Right cardiac atrium (tissue), 5 donors: ENCODE results near the gene INF2. TPM values are rescaled to one million over a fixed set of nuclear protein-coding genes. Genes with fewer than 3 reads are reported as not detected.
A peak's percentile ranks its signal among the peaks of the same experiment; 100 is the strongest.

ENCODE experiments used
- ATAC-seq, 2 donors: fragments of 200-7000 bp; cut with Tn5 transposase; one replicate each; pipeline versions ENCODE4 v1.8.0 to v1.9.1; 2020; ENCODE audit warnings: moderate library complexity in 2 of 2, mild to moderate bottlenecking in 1 of 2
- DNase-seq, 3 donors: peaks; one replicate each; pipeline ENCODE4 v3.0.0-alpha.2; 2020
- H3K27ac ChIP-seq: one replicate; pipeline ENCODE4 v1.5.1; 2013; ENCODE audit warnings: mild to moderate bottlenecking, low read length, control low read depth, moderate library complexity
- H3K27me3 ChIP-seq: one replicate; pipeline ENCODE4 v1.6.1; 2013; ENCODE audit not compliant: control insufficient read depth, insufficient read depth
- H3K4me1 ChIP-seq: one replicate; pipeline ENCODE4 v1.6.1; 2013; ENCODE audit warnings: low read length; ENCODE audit not compliant: control insufficient read depth, insufficient read depth
- H3K4me3 ChIP-seq: one replicate; pipeline ENCODE4 v1.5.1; 2013; ENCODE audit warnings: low read length, control low read depth
- H3K9me3 ChIP-seq: one replicate; pipeline ENCODE4 v1.6.1; 2013; ENCODE audit warnings: low read length; ENCODE audit not compliant: control insufficient read depth
- WGBS: extraction: QIAGEN DNeasy Blood & Tissue Kit; methylation state at CpG from one replicate; pipeline ENCODE4 v1.1.7; 2013; 5-methylcytosine and 5-hydroxymethylcytosine counted together
- intact Hi-C, 4 donors: fragments of 100-400 bp; cut with DNase I; formaldehyde crosslinking; loops; one replicate each; pipeline versions ENCODE4 v1.11.0 to v1.14.0; 2022 to 2023
- polyA plus RNA-seq: library from polyadenylated mRNA; stranded (reverse); fragments of 200-250 nt; gene quantifications from one replicate; pipeline ENCODE4 v1.2.3, GENCODE V29; 2013
- total RNA-seq, 4 donors: library from RNA; stranded (reverse); fragmentation: NEBNext Ultra II Directional; extraction: Animal tissue kit (Norgen Biotek cat#: 25700); gene quantifications; one replicate each; pipeline ENCODE4 v1.2.1, GENCODE V29; 2021
- donor health status: healthy with polysubstance abuse.
- donor health status: DM: no; HTN: yes; CAD: no.
- donor health status: DM: no; HTN: no; CAD: no.
- donor health status: DM: no; HTN: yes; CAD: no; lungs with severe emphysema.
- donor health status: DM: yes; HTN: yes; CAD: no.

INF2 gene
- total and polyA plus RNA-seq, 5 donors: 36.2 to 46.4 (median 40.2) TPM

DNA sequence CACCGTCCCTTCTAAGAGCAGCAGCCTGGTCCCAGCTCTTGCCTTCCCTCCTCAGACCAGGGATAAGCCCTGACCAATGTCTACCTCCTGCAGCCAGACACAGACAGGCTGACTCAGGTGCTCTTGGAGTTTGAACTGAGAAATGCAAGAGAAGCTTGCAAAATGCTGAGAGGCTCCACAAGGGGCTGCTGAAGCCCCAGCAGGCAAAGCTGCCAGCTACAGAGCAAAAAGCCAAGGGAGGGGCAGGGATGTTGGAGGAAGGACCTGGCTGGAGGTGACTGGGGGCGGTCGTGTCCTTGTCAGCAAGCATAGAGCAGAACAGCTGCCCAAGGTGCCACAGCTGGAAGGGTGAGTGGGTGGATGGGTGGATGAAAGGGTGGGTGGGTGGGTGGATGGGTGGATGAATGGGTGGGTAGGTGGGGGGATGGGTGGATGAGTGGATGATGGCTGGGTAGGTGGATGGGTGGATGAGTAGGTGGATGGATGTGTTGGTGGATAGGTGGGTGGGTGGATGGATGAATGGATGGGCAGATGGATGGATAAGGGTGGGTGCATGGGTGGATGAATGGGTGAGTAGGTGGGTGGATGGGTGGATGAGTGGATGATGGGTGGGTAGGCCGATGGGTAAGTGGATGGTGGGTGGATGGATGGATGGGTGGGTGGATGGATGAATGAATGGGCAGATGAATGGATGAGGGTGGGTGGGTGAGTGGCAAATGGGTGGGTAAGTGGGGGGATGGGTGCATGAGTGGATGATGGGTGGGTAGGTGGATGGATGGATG lies 4.0 kb upstream of the INF2 start:
- Histone ChIP-seq H3K4me3 (no peak overlapping the region), H3K27ac (no peak overlapping the region), H3K4me1 (peaks cover 15% of the 10 kb centered on the region), H3K9me3 (no peaks in the 10 kb centered on the region), H3K27me3 (no peaks in the 10 kb centered on the region)
- peak in 1 of 3 donors; percentile 21 for DNase-seq
- intact Hi-C loops: no loop called here
- ATAC-seq: no peak
- WGBS: 83% methylated on average over 4 of the region's 4 CpGs

DNA sequence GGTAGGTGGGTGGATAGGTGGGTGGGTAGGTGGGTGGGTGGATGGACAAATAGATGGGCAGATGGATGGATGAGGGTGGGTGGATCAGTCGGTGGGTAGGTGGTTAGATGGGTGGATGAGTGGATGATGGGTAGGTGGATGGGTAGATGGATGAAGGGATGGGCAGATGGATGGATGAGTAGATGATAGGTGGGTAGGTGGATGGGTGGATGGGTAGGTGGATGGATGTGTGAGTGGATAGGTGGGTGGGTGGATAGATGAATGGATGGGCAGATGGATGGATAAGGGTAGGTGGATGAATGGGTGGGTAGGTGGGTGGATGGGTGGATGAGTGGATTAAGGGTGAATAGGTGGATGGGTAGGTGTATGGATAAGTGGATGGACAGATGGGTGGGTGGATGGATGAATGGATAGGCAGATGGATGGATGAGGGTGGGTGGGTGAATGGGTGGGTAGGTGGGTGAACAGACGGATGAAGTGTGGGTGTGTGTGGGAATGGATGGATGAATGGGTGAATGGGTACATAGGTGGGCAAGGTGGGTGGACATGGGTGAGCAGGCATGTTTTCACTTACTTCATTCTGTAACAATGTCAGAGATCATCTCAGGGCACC lies 3.3 kb upstream of the INF2 start:
- WGBS: 95% methylated on average over 2 of the region's 2 CpGs
- no peak overlapping the region for H3K27ac ChIP-seq
- ATAC-seq: no peak
- no peak overlapping the region for H3K4me3 ChIP-seq
- no peaks in the 10 kb centered on the region for H3K27me3 ChIP-seq
- peaks cover 17% of the 10 kb centered on the region for H3K4me1 ChIP-seq
- intact Hi-C loops: no loop called here
- DNase-seq: no peak
- H3K9me3 ChIP-seq: no peaks in the 10 kb centered on the region

DNA sequence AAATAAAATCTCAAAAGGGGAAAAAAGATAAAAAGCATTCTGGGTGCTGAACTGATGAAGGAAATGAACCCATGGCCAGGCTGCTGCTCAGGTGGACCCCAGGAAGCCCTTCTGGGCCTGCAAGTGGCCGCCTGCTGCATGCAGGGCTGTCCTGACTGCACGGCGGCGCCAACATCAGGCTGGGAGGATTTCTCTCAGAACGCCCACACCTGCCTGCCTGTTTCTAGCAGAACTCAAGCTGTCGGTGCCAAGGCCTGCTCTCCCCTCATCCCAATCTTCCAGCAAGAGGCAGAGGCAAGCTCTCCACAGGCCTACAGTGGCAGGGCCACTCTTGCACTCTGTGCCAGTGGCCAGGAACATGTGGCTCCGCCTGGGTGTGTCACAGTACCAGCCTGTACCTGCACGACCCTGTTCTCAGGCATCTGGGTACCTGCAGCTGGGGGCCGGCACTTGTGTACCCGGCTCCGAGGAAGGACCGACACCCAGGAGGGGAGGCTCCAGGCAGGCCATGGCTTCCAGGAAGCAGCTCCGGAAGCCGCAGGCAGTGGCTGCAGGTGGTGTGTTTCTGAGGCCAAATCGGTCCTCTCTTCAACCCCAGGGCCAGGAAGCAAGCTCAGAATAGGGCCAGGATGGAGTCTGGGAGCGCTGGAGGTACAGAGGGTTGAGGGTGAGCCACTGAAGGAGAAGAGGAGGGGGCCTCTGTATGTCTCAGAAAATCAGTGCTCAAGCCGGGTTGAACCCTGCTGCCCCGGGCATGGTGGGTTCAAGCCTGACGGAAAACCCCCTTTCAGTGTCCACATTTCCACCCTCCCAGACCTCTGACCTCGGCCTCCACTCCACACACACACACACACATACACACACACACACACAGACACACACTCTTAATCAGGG lies 2.5 kb upstream of the INF2 start:
- intact Hi-C loops: no loop called here
- 81% methylated on average over 20 of the region's 20 CpGs for WGBS
- H3K9me3 ChIP-seq: no peaks in the 10 kb centered on the region
- peaks cover 15% of the 10 kb centered on the region for H3K4me1 ChIP-seq
- ATAC-seq: no peak
- H3K27ac ChIP-seq: no peak overlapping the region
- H3K27me3 ChIP-seq: no peaks in the 10 kb centered on the region
- peak; percentile 23 to 52 (median 50) for DNase-seq
- no peak overlapping the region for H3K4me3 ChIP-seq

DNA sequence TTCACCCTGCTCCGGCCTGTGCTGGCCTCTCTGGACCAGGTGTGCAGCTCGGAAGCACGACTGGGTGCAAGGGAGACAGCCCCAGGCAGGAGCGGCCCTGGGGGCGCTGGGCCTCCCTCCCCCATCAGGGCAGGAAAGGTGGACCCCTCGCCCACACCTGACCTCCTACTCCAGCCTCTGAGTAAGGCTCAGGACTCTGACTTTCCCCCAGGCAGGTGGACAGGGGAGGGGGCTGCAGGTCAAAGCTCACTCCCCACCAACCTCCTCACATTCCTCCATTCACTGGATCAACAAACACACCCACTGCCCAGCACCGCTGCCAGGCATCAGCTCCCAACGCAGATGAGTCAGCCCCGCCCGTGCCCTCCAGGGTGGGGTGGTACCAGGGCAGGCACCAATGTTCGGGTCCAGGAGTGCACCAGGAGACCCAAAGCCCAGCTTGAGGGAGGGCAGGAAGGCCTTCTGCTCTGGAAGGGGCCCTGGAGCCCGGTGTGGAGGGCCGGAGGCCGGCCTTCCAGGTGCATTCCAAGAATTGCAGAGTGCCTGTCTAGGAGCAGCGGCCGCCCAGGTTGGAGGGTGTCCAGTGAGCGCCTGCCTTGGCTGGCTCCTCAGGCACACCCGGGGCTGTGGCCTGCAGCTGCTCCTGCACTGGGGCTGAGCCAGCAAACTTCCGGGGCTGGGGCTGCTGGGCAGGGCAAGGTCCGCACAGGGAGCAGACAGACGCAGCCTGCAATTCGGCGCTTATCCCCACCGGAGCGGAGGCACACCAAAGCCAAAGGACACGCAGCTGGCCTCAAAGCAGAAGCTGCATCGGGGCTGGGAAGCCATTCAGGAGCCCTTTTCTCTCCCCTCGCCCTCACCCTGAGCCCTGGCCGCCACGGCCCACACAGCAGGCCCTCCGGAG lies 1.6 kb upstream of the INF2 start:
- intact Hi-C loops: no loop called here
- peak; percentile 85 to 93 (median 92) for DNase-seq
- H3K9me3 ChIP-seq: no peaks in the 10 kb centered on the region
- 40% methylated on average over 31 of the region's 31 CpGs for WGBS
- no peak overlapping the region for H3K4me3 ChIP-seq
- H3K27ac ChIP-seq: peak overlapping the region; percentile 55
- peak; percentile 72 to 80 for ATAC-seq
- peaks cover 15% of the 10 kb centered on the region for H3K4me1 ChIP-seq
- H3K27me3 ChIP-seq: no peaks in the 10 kb centered on the region

DNA sequence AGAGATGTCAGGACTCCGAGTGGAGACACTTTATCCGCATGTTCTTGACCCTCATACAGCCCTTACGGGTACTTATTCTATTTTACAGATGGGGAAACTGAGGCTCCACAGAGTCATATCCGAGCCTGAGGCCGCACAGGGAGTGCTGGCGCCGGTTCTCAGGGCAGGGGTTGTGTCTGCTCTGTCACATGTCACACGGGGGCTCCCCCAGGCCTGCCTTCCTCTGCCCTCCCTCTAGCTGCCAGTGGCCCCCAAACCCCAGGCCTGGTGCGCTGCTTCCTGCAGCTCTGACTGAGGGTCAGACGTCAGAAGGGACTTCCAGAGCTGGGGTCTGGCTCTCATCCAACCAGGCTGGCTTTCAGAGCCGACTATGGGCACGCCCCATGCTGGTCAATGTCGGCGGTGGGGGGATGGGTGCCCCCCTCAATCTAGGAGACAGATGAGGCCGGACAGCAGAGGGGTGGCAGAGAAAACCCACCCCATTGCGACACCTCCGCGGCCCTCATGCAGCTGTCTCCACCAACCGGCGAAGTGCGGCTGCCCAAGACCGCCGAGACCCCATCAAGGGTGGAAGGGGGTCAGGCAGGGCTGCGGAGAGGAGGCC lies 811 bp upstream of the INF2 start:
- Histone ChIP-seq H3K4me1 (peaks cover 15% of the 10 kb centered on the region), H3K27me3 (no peaks in the 10 kb centered on the region), H3K4me3 (peak overlapping the region; percentile 83), H3K9me3 (no peaks in the 10 kb centered on the region), H3K27ac (peak overlapping the region; percentile 55)
- ATAC-seq: peak; percentile 5 to 25
- intact Hi-C loops: no loop called here
- 35% methylated on average over 24 of the region's 24 CpGs for WGBS
- peak; percentile 70 to 82 (median 77) for DNase-seq

DNA sequence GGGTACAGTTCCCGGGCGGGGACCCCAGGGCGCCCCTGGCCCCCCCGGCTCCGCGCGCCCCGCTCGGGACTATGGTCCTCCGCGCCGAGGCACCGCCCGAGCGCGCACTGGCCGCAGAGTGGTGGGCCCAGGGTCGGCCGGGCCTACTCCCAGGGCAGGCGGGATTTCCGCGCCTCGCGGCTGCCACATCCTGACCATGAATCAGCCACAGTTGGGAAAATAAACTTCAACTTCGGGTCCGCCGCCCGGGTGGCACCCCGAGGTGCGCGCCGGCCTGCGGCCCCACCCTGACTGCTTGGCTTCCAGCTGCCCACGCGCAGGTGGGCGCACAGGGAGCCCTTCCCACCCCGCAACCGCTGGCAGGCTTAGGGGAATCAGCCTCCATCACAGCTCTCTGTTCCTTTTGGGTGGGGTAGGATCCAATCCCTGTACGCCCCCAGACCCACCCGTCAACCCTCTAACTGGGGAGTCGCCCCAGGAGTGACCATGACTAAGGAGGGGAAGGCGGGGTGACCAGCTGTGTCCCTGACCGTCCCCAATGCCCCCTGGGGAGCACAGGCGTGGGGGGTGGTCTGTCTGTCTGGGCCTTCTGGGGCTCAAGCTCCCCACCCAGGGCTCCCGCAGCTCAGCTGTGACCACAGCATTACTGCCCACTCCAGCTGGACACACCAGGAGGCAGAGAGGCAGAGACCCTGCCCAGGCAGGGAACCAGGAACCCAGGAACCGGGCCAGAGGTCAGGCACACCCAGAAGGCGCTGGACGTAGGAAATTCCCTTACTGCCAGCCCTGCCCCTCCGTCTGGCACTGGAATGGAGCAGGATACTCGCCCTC lies 678 bp downstream of the INF2 start:
- intact Hi-C loops: no loop called here
- ATAC-seq (peak; percentile 9 to 10), DNase-seq (peak; percentile 55 to 70 (median 70))
- WGBS: 5% methylated on average over 50 of the region's 50 CpGs
- peaks cover 22% of the 10 kb centered on the region for H3K4me1 ChIP-seq
- no peaks in the 10 kb centered on the region for H3K27me3 ChIP-seq
- H3K4me3 ChIP-seq: peak overlapping the region; percentile 83
- peak overlapping the region; percentile 24 for H3K27ac ChIP-seq
- no peaks in the 10 kb centered on the region for H3K9me3 ChIP-seq

DNA sequence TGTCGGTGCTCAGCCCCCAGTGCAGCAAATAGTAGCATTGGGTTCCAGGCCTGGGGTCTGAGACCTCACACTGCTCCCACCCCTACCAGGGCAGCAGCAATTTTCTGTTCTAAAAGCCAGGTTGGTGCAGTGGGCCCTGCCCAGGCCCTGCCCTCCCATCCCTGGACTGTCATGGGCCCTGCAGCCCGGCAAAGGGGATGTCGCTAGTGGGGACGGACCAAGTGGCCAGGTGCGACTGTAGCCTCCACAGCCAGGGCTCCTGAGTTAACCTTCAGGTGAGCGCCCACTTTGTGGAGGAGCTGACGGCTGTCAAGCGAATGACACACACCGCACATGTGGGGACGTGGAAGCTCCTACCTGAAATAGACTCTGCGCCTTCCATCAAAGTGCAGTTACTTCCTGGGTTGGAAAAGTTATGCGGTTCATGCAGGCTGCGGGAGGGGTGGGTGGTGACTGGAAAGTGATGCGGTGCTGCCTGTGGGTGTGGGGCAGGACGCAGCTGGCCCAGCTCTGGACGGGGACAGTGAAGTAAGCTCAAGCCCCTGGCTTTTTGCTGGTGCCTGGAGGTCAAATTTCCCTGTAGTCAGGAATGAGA lies 1.5 kb downstream of the INF2 start:
- intact Hi-C loops: no loop called here
- ATAC-seq (no peak), DNase-seq (peak; percentile 18 to 49 (median 30))
- H3K27me3 ChIP-seq: no peaks in the 10 kb centered on the region
- H3K27ac ChIP-seq: no peak overlapping the region
- H3K4me3 ChIP-seq: peak overlapping the region; percentile 83
- peaks cover 22% of the 10 kb centered on the region for H3K4me1 ChIP-seq
- 75% methylated on average over 16 of the region's 16 CpGs for WGBS
- H3K9me3 ChIP-seq: no peaks in the 10 kb centered on the region

DNA sequence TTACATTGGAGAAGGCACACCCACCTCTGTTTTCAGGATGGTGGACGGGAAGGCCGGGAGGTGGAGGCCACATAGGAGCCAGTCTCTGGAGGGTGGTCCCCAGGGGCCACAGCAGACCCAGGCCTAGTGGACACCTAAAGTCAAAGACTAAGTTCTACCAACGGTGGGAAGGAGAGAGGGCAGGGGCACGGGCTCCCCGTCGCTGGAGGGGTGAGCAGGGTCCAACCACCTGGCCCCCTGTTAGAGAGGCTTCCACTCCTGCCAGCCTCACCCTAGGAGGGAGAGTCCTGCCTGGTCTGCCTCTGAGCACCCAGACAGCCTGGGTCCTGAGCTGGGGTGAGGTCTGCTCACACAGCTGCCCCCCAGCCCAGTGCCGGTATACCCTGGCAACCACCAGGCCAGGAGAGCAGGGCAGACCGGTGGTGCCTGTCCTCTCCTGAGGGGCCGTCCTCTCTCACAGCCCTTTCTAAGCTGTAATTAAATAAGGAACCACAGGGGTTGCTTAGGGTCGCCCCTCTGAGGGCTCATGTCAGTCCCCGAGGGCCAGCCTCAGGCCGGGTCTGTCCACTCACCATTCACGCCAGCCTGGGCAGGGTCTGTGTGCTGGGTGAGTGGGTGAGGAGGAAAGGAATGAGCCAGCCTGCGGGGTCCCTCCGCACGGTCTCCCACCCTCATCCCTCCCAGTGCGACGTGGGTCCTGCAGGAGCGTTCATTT lies 2.3 kb downstream of the INF2 start:
- DNase-seq (peak; percentile 14 to 52 (median 46)), ATAC-seq (no peak)
- peaks cover 23% of the 10 kb centered on the region for H3K4me1 ChIP-seq
- WGBS: 84% methylated on average over 19 of the region's 19 CpGs
- no peaks in the 10 kb centered on the region for H3K9me3 ChIP-seq
- no peak overlapping the region for H3K4me3 ChIP-seq
- no peaks in the 10 kb centered on the region for H3K27me3 ChIP-seq
- H3K27ac ChIP-seq: no peak overlapping the region
- intact Hi-C loops: no loop called here
